ENCODE measurements around the gene PCED1B. TPM values are rescaled to one million over a fixed set of nuclear protein-coding genes. Genes with fewer than 3 reads are reported as not detected.

PCED1B gene
- total and polyA plus RNA-seq, 2 experiments from 2014 or later = 3.6 to 6.6 TPM

DNA sequence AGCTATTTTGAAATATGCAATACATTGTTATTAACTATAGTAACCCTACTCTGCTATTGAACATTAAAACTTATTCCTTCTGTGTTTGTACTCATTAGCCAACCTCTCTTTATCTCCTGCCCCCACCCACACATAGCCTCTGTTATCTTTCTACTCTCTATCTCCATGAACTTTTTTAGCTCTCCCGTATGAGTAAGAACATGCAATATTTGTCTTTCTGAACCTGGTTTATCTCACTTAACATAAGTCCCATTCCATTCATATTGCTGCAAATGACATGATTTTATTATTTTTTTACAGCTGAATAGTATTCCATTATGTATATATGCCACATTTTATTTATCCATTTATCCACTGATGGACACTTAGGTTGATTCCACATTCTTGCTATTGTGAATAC lies 79.4 kb downstream of the PCED1B start:
- H3K36me3 ChIP-seq (replicated peaks; ENCODE audit: insufficient read depth, low read depth) = no peaks in the 10 kb centered on the region
- H3K79me2 ChIP-seq = no peaks in the 10 kb centered on the region
- H3K9me2 ChIP-seq (replicated peaks; ENCODE audit: insufficient read depth) = no peaks in the 10 kb centered on the region
- DNase-seq (ENCODE audit: low spot score) = no peak
- H3K4me2 ChIP-seq = no peak overlapping the region
- H4K20me1 ChIP-seq (ENCODE audit: insufficient read depth, poor library complexity, severe bottlenecking) = no peaks in the 10 kb centered on the region
- WGBS (ENCODE audit: low lambda C conversion rate, missing lambda C conversion rate) = 21% methylated on average over 1 of the region's 1 CpG
- H3K4me1 ChIP-seq (ENCODE audit: insufficient read depth) = no peaks in the 10 kb centered on the region
- no peak overlapping the region for H3K27ac ChIP-seq
- TF ChIP-seq EZH2phosphoT487 (IDR thresholded peaks at IDR 0.05; ENCODE audit: low read depth, severe bottlenecking, unreplicated experiment) (no peak), EZH2 (IDR thresholded peaks at IDR 0.05; ENCODE audit: borderline replicate concordance) (no peak)
- TF ChIP-seq, protein P1, sequence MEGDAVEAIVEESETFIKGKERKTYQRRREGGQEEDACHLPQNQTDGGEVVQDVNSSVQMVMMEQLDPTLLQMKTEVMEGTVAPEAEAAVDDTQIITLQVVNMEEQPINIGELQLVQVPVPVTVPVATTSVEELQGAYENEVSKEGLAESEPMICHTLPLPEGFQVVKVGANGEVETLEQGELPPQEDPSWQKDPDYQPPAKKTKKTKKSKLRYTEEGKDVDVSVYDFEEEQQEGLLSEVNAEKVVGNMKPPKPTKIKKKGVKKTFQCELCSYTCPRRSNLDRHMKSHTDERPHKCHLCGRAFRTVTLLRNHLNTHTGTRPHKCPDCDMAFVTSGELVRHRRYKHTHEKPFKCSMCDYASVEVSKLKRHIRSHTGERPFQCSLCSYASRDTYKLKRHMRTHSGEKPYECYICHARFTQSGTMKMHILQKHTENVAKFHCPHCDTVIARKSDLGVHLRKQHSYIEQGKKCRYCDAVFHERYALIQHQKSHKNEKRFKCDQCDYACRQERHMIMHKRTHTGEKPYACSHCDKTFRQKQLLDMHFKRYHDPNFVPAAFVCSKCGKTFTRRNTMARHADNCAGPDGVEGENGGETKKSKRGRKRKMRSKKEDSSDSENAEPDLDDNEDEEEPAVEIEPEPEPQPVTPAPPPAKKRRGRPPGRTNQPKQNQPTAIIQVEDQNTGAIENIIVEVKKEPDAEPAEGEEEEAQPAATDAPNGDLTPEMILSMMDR (IDR thresholded peaks at IDR 0.05; ENCODE audit: poor library complexity) = no peak
- H3K27me3 ChIP-seq = no peaks in the 10 kb centered on the region
- no peak overlapping the region for H2AFZ ChIP-seq
- H3K4me3 ChIP-seq = no peak overlapping the region
- H3K9me3 ChIP-seq (ENCODE audit: low read depth) = no peaks in the 10 kb centered on the region

DNA sequence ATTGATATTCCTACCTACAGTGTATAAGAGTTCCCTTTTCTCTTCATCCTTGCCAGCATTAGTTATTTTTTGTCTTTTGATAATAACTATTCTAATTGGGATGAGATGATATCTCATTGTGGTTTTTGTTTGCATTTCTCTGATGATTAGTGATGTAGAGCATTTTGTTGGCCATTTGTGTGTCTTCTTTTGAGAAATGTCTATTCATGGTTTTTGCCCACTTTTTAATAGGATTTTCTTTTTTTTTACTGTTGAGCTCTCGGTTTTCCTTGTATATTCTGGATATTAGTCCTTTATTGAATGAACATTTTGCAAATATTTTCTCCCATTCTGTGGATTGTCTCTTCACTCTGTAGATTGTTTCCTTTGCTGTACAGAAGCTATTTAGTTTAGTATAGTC lies 79.9 kb downstream of the PCED1B start:
- no peak overlapping the region for H3K27ac ChIP-seq
- H2AFZ ChIP-seq = no peak overlapping the region
- 94% methylated on average over 1 of the region's 1 CpG for WGBS (ENCODE audit: low lambda C conversion rate, missing lambda C conversion rate)
- no peaks in the 10 kb centered on the region for H4K20me1 ChIP-seq (ENCODE audit: insufficient read depth, poor library complexity, severe bottlenecking)
- H3K36me3 ChIP-seq (replicated peaks; ENCODE audit: insufficient read depth, low read depth) = no peaks in the 10 kb centered on the region
- TF ChIP-seq, protein P1 (IDR thresholded peaks at IDR 0.05; ENCODE audit: poor library complexity) = no peak
- TF ChIP-seq EZH2 (IDR thresholded peaks at IDR 0.05; ENCODE audit: borderline replicate concordance) = no peak
- no peak for TF ChIP-seq EZH2phosphoT487 (IDR thresholded peaks at IDR 0.05; ENCODE audit: low read depth, severe bottlenecking, unreplicated experiment)
- no peak overlapping the region for H3K4me2 ChIP-seq
- H3K4me1 ChIP-seq (ENCODE audit: insufficient read depth) = no peaks in the 10 kb centered on the region
- H3K4me3 ChIP-seq = no peak overlapping the region
- H3K9me2 ChIP-seq (replicated peaks; ENCODE audit: insufficient read depth) = no peaks in the 10 kb centered on the region
- no peaks in the 10 kb centered on the region for H3K9me3 ChIP-seq (ENCODE audit: low read depth)
- no peaks in the 10 kb centered on the region for H3K27me3 ChIP-seq
- H3K79me2 ChIP-seq = no peaks in the 10 kb centered on the region
- DNase-seq (ENCODE audit: low spot score) = no peak

DNA sequence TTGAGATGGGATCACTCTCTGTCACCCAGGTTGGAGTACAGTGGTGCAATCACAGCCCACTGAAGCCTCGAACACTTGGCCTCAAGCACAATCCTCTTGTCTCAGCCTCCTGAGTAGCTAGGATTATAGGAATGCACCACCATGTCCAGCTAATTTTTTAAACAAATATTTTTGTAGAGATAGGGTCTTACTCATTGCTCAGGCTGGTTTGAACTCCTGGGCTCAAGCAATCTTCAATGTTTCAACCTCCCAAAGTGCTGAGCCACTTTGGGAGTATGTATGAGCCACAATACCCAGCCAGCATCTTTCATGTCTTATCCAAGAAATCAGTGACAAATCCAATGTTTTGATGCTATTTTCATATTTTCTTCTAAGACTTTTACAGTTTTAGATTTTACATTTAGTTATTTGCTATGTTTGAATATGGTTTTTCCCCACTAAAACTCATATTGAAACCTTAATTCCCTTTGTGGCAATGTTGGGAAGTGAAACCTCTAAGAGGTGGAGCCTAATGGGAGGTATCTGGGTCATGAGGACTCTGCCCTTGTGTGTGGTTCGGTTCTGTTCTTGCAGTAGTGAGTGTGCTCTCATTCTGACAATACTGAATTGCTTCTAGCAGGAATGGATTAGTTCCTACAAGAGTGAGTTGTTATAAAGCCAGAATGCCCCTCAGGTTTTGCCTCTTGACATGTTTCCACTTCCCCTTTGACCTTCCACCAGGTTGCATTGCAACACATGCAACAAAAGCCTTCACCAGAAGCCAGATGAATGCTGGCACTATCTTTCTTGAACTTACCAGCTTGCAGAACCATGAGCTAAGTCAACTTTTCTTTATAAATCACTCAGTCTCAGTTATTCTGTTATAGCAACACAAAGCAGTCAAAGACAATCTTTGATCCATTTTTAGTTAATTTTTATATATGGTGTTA lies 81.2 kb downstream of the PCED1B start:
- no peaks in the 10 kb centered on the region for H3K27me3 ChIP-seq
- TF ChIP-seq EZH2phosphoT487 (IDR thresholded peaks at IDR 0.05; ENCODE audit: low read depth, severe bottlenecking, unreplicated experiment) (no peak), EZH2 (IDR thresholded peaks at IDR 0.05; ENCODE audit: borderline replicate concordance) (no peak)
- TF ChIP-seq, protein P1 (IDR thresholded peaks at IDR 0.05; ENCODE audit: poor library complexity) = no peak
- no peak overlapping the region for H3K27ac ChIP-seq
- no peaks in the 10 kb centered on the region for H3K36me3 ChIP-seq (replicated peaks; ENCODE audit: insufficient read depth, low read depth)
- H3K4me3 ChIP-seq = no peak overlapping the region
- H3K9me3 ChIP-seq (ENCODE audit: low read depth) = no peaks in the 10 kb centered on the region
- DNase-seq (ENCODE audit: low spot score) = no peak
- peaks cover 3% of the 10 kb centered on the region for H3K4me1 ChIP-seq (ENCODE audit: insufficient read depth)
- H3K79me2 ChIP-seq = no peaks in the 10 kb centered on the region
- H2AFZ ChIP-seq = no peak overlapping the region
- no peak overlapping the region for H3K4me2 ChIP-seq
- WGBS (ENCODE audit: low lambda C conversion rate, missing lambda C conversion rate) = 84% methylated on average over 2 of the region's 2 CpGs
- H4K20me1 ChIP-seq (ENCODE audit: insufficient read depth, poor library complexity, severe bottlenecking) = no peaks in the 10 kb centered on the region
- H3K9me2 ChIP-seq (replicated peaks; ENCODE audit: insufficient read depth) = no peaks in the 10 kb centered on the region
